ENCODE measurements around the gene CDK14. TPM values are rescaled to one million over a fixed set of nuclear protein-coding genes. Genes with fewer than 3 reads are reported as not detected.

The CDK14 gene
- total and polyA plus RNA-seq, 2 donors = 8.8 to 78.5 TPM

DNA sequence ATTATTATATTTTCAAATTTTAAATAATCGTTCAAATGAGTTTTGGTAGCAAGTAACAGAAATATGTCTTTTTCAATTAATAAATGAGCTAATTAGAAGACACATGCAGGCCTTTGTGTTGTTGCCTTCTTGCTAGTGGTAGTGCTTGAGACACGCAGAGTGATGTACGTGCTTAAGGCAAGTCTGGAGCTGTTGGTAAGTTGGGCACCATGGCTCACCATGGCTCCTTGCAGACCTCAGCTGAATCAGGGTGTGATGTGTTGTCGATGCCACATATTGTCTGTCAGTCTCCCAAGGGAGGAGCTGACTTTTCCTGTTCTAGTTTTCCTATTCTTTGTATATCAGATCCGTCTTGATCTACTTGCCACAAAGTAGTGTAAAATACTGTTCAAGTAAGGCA, 8.3 kb downstream of the CDK14 start:
- H3K36me3 ChIP-seq (ENCODE audit: insufficient read depth) = no peaks in the 10 kb centered on the region
- no peaks in the 10 kb centered on the region for H3K4me1 ChIP-seq (ENCODE audit: insufficient read depth)
- H3K4me3 ChIP-seq (ENCODE audit: low read depth, low read length) = no peak overlapping the region
- 90% methylated on average over 5 of the region's 5 CpGs for WGBS
- no peak overlapping the region for H3K27ac ChIP-seq (ENCODE audit: low read depth)
- no peak for DNase-seq (ENCODE audit: extremely low spot score)

DNA sequence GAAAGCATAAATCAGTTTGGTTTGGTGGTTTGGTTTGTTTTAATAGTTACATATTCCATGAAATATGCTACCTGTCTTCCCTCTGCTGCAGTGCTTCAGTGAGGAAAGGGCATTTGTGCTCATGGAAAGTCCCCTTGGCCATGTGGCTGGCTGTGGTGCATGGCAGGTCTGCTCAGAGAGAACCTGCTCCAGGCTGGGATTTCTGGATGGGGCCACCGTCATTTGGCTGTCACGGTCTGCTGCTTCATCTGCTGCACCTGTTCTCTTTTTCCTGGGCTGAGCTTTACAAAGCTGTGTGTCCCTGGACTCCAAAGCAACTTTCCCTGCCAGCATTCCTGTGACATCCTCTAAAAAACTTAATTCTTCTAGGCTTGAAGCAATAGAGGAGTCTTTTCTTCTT, 8.9 kb downstream of the CDK14 start:
- H3K36me3 ChIP-seq (ENCODE audit: insufficient read depth) = no peaks in the 10 kb centered on the region
- no peak for DNase-seq (ENCODE audit: extremely low spot score)
- H3K27ac ChIP-seq (ENCODE audit: low read depth) = no peak overlapping the region
- no peak overlapping the region for H3K4me3 ChIP-seq (ENCODE audit: low read depth, low read length)
- 88% methylated on average over 2 of the region's 2 CpGs for WGBS
- no peaks in the 10 kb centered on the region for H3K4me1 ChIP-seq (ENCODE audit: insufficient read depth)

DNA sequence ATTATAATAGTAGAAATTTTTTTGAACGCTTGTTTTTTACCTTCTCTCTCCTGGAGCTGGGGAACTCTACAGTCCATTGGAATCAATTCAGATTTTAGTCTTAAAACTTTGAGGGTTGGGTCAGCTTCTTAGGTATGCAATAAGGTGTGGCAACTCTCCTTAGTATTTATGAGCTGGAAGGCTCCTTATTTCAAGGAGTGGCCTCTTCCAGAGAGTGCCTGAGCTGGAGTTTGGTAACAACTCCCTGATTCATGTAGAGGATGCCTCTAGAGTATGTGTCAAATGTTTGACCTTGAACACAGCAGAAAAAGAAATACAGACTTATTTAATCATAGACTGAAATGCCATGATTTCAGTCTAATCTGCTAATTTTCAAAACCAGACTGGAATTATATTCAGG, 11.1 kb downstream of the CDK14 start:
- WGBS = 92% methylated on average over 1 of the region's 1 CpG
- H3K36me3 ChIP-seq (ENCODE audit: insufficient read depth) = no peaks in the 10 kb centered on the region
- no peak for DNase-seq (ENCODE audit: extremely low spot score)
- H3K4me3 ChIP-seq (ENCODE audit: low read depth, low read length) = no peak overlapping the region
- H3K27ac ChIP-seq (ENCODE audit: low read depth) = no peak overlapping the region
- no peaks in the 10 kb centered on the region for H3K4me1 ChIP-seq (ENCODE audit: insufficient read depth)

DNA sequence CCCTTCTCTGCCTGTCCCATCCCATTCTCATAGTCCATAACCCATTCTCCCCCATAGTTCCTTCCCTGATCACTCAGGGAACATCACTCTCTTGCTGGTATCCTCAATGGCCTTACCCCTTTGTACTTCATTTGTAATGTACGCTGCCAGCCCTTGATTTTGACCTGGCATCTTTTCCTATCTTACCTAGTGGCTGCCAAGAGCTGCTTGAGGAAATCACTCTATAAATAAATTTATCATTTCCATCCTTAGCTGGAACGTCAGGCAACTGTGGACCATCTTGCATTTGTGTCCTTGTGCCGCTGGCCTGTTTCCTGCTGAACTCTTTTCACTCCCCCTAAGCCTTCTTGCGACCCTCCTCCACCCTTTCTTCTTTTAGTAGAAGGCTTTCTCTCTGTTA, 14.0 kb downstream of the CDK14 start:
- Histone ChIP-seq H3K4me3 (ENCODE audit: low read depth, low read length) (no peak overlapping the region), H3K36me3 (ENCODE audit: insufficient read depth) (no peaks in the 10 kb centered on the region), H3K27ac (ENCODE audit: low read depth) (no peak overlapping the region), H3K4me1 (ENCODE audit: insufficient read depth) (no peaks in the 10 kb centered on the region)
- no peak for DNase-seq (ENCODE audit: extremely low spot score)
- 79% methylated on average over 4 of the region's 4 CpGs for WGBS

DNA sequence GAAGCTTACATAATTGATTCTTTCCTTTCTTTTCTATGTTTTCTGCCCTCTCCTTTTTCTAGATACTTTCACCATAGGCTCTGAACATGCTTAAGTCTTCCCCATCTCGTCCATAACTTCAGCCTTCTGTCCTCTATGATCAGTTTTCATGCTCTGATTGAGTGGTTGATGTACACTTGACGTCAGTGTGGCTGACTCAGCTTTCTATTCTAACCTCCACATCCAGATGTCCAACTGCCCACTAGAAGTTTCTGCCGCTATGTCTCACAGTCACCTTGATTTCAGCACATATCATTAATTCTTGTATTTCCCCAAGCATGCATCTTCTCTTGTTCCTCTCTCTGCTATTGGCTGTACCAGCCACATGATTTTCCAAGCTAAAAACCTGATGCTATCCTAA, 15.0 kb downstream of the CDK14 start:
- Histone ChIP-seq H3K4me1 (ENCODE audit: insufficient read depth) (no peaks in the 10 kb centered on the region), H3K27ac (ENCODE audit: low read depth) (no peak overlapping the region), H3K36me3 (ENCODE audit: insufficient read depth) (no peaks in the 10 kb centered on the region), H3K4me3 (ENCODE audit: low read depth, low read length) (no peak overlapping the region)
- no peak for DNase-seq (ENCODE audit: extremely low spot score)
- 82% methylated on average over 3 of the region's 3 CpGs for WGBS

DNA sequence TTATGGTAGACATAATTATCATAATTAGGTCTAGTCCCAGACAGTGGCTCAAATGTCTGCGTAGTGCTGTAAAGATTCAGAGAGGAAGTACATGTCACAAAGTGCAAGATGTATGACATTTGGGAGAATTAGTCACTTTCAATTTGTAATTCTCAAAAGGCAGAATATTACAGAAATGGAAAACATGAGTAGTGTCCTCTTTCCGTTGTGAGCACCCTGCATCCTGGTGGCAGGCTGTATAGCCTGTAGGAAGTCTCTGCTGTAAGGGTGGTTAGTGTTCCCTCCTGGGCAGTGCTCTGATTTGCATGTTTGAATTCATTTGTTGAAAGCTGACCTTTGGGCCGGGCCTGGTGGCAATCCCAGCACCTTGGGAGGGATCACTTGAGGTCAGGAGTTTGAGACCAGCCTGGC, 17.0 kb downstream of the CDK14 start:
- H3K27ac ChIP-seq (ENCODE audit: low read depth) = no peak overlapping the region
- H3K36me3 ChIP-seq (ENCODE audit: insufficient read depth) = no peaks in the 10 kb centered on the region
- DNase-seq (ENCODE audit: extremely low spot score) = no peak
- 84% methylated on average over 3 of the region's 3 CpGs for WGBS
- no peaks in the 10 kb centered on the region for H3K4me1 ChIP-seq (ENCODE audit: insufficient read depth)
- H3K4me3 ChIP-seq (ENCODE audit: low read depth, low read length) = no peak overlapping the region

DNA sequence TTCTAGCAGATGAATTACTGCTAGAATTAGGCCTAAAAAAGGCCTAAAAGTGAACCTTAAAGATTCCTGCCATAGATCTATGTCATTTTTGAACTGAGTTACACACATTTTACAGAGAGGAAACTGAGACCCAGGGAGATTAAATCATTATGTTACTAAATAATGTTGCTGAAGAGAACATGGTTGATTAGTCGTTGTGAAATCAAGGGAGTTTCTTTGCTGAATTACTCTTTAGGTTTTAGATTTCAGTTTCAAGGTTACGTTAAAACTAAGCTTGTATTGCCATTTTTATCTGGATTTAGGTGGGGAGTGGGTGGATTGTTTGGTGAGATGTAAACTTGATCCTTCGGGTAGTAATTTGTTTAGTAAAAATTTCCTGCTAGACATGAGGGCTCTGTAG, 21.3 kb downstream of the CDK14 start:
- DNase-seq (ENCODE audit: extremely low spot score) = no peak
- H3K4me3 ChIP-seq (ENCODE audit: low read depth, low read length) = no peak overlapping the region
- WGBS = 84% methylated on average over 3 of the region's 3 CpGs
- H3K4me1 ChIP-seq (ENCODE audit: insufficient read depth) = no peaks in the 10 kb centered on the region
- no peaks in the 10 kb centered on the region for H3K36me3 ChIP-seq (ENCODE audit: insufficient read depth)
- H3K27ac ChIP-seq (ENCODE audit: low read depth) = no peak overlapping the region

DNA sequence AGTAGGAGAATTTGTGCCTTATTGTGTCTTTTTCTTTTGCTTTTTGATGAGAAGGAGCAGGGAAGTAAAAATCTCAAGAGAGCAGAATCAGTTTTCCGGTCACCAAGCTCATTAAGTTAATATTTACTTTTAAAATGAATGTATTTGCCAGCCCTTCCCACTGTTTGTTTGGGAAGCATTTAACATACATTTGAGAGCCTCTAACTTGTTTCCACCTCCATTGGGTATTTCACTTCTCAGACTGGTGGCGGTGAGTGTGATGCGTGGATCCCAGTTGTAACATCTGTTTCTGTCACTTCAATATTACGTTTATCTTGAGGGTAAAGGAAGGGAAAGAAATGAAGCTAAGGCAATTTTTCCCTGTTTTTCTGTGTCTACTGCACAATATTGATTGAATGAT, 22.8 kb downstream of the CDK14 start:
- no peak for DNase-seq (ENCODE audit: extremely low spot score)
- Histone ChIP-seq H3K4me3 (ENCODE audit: low read depth, low read length) (no peak overlapping the region), H3K27ac (ENCODE audit: low read depth) (no peak overlapping the region), H3K4me1 (ENCODE audit: insufficient read depth) (no peaks in the 10 kb centered on the region), H3K36me3 (ENCODE audit: insufficient read depth) (no peaks in the 10 kb centered on the region)
- 82% methylated on average over 4 of the region's 4 CpGs for WGBS

DNA sequence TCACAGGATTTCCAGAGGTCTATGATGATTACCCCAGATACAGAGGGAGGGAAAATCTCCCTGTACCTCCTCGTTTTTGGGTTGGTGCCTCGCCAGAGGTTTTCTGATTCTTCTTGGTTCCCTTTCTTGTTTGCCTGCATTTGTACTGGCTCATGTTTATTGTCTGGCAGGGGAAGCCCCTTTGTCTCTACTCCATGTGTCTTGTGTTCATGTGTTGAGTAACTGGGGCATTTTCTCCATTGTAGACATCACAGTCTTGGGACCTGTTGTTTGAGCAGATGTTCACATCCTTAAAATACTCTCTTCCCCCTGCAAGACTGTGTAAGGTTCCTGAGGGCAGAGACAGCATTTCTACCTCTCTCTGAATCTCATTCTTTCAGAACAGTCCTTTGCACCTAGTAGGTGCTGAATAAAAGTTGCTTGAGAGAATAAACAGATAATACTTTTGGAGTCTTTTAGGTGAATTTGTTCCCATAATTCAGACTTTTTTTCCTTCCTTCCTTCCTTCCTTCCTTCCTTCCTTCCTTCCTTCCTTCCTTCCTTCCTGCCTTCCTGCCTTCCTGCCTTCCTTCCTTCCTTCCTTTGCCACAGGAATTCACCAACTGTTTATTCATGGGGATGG, 25.1 kb downstream of the CDK14 start:
- DNase-seq (ENCODE audit: extremely low spot score) = no peak
- no peak overlapping the region for H3K4me3 ChIP-seq (ENCODE audit: low read depth, low read length)
- no peaks in the 10 kb centered on the region for H3K4me1 ChIP-seq (ENCODE audit: insufficient read depth)
- no peaks in the 10 kb centered on the region for H3K36me3 ChIP-seq (ENCODE audit: insufficient read depth)
- no peak overlapping the region for H3K27ac ChIP-seq (ENCODE audit: low read depth)
- WGBS = 82% methylated on average over 2 of the region's 2 CpGs

DNA sequence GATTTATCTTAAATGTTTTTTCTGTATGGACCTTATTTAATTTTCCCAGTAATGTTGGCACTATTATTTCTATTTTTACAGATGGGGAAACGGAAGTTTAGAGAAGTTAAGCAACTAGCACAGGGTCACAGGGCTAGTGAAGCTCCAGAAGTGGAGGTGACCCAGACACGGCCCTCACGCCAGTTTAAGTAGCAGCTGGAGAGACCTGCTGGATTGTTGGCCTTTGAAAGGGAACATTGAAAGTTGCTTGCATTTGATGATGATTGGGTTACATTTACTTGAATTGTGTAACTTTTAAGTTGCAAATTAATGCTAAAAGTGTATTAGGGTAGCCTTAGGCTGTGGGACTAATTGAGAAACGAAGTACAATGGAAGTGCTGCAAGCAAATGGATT, 25.6 kb downstream of the CDK14 start:
- WGBS = 77% methylated on average over 4 of the region's 4 CpGs
- DNase-seq (ENCODE audit: extremely low spot score) = no peak

DNA sequence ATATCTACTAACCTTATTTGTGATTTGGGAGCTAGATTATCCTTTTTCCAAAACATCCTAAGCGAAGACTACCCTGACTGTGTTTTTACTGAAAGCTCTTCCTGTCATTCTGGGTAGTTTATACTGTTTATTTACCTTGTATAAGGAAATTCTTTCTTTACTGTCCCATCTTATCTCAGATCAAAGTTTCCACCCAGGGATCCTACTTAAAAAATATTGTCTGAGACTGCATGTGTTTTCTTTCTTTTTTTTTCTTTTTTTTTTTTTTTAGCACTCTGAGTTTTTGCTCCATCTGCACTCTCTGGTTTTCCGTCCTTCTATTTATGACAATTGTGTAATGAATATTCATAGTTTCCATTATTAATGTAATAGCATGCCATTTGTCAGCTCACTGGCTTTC, 26.5 kb downstream of the CDK14 start:
- WGBS = 82% methylated on average over 2 of the region's 2 CpGs
- no peak for DNase-seq (ENCODE audit: extremely low spot score)
- no peaks in the 10 kb centered on the region for H3K4me1 ChIP-seq (ENCODE audit: insufficient read depth)
- H3K4me3 ChIP-seq (ENCODE audit: low read depth, low read length) = no peak overlapping the region
- H3K36me3 ChIP-seq (ENCODE audit: insufficient read depth) = no peaks in the 10 kb centered on the region
- no peak overlapping the region for H3K27ac ChIP-seq (ENCODE audit: low read depth)

More for the DNA sequence above, 25.6 kb downstream of the CDK14 start:
- no peaks in the 10 kb centered on the region for H3K36me3 ChIP-seq (ENCODE audit: insufficient read depth)
- no peak overlapping the region for H3K4me3 ChIP-seq (ENCODE audit: low read depth, low read length)
- H3K27ac ChIP-seq (ENCODE audit: low read depth) = no peak overlapping the region
- H3K4me1 ChIP-seq (ENCODE audit: insufficient read depth) = no peaks in the 10 kb centered on the region

DNA sequence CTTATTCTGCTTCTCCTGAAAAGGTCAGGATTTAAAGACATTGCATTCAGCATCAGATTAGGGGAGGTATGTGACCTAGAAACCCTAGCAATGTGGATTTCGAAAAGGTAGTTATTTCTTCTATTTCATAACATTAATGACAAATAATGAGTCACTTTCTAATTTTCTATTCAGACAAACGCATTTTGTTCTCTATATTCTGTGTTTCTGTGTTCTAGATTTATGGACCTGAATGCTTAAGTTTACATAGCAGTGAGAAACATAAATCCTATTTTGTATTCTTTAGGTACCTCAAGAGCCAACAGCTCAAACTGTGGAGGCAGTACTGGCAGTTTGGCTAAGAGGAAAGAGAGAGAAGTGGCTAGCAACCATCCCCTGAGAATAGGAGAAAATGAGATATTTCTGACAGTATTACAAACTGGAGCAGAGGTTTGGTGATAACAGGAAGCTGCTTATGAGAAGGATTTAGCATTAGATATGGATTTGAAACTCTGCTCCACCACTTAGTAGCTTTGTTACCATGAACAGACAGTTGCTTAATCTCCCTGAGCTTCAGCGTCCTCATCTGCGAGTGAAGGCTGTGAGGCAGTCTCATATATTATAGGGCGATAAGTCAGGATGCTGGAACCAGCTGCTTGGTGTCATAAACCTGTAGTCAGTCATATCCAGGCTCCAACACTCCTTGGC, 28.2 kb downstream of the CDK14 start:
- DNase-seq (ENCODE audit: extremely low spot score) = no peak
- 32% methylated on average over 5 of the region's 5 CpGs for WGBS
- H3K4me1 ChIP-seq (ENCODE audit: insufficient read depth) = no peaks in the 10 kb centered on the region
- H3K36me3 ChIP-seq (ENCODE audit: insufficient read depth) = no peaks in the 10 kb centered on the region
- H3K4me3 ChIP-seq (ENCODE audit: low read depth, low read length) = no peak overlapping the region
- H3K27ac ChIP-seq (ENCODE audit: low read depth) = no peak overlapping the region

DNA sequence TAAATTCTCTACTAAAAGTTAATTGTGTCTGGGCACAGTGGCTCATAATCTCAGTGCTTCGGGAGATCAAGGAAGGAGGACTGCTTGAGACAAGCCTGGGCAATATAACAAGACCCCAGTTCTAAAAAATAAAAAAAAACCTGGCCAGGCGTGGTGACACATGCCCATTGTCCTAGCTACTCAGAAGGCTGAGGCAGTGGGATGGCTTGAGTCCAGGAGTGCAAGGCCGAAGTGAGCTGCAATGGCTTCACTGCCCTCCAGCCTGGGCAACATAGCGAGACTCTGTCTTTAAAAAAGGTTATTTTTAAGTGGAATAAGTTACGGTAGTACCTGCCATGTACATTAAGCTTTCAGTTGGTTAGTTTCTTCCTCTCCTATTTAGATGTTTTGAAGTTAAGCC, 28.9 kb downstream of the CDK14 start:
- Histone ChIP-seq H3K27ac (ENCODE audit: low read depth) (no peak overlapping the region), H3K4me3 (ENCODE audit: low read depth, low read length) (no peak overlapping the region), H3K4me1 (ENCODE audit: insufficient read depth) (no peaks in the 10 kb centered on the region), H3K36me3 (ENCODE audit: insufficient read depth) (no peaks in the 10 kb centered on the region)
- 81% methylated on average over 5 of the region's 5 CpGs for WGBS
- DNase-seq (ENCODE audit: extremely low spot score) = no peak

DNA sequence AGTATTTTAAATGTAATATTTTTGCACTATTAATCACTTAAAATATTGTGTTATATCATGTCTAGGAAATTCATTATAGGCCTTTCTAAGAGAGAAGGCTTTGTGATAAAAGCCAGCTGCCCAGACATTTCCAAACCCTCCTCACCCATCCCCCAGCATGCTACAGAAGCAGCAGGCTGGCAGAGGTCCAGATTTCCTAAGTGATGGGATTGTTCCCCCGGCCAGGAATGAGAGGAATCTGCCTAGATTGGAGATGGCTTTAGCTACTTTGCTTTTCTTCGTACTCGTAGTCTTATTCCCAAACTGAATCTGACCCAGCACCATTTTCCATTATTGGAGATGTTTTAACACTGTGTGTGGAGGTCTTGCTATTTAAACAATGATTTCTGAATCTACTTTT, 29.4 kb downstream of the CDK14 start:
- no peak overlapping the region for H3K4me3 ChIP-seq (ENCODE audit: low read depth, low read length)
- 46% methylated on average over 3 of the region's 3 CpGs for WGBS
- H3K27ac ChIP-seq (ENCODE audit: low read depth) = no peak overlapping the region
- no peaks in the 10 kb centered on the region for H3K36me3 ChIP-seq (ENCODE audit: insufficient read depth)
- peak; percentile 55 for DNase-seq (ENCODE audit: extremely low spot score)
- H3K4me1 ChIP-seq (ENCODE audit: insufficient read depth) = no peaks in the 10 kb centered on the region
